Testis (tissue), 2 donors: ENCODE results near the gene RSBN1.

Experiments
- CTCF ChIP-seq, 3 experiments: fragments of 450-650 bp in 2 of 3; fragments of 200-600 bp in 1 of 3; sonication (generic) in 1 of 3; IDR thresholded peaks; one replicate each; pipeline ENCODE4 v1.5.1; 2016 to 2019; ENCODE audit warnings: antibody characterized with exemption in 3 of 3, mild to moderate bottlenecking in 2 of 3, moderate library complexity in 1 of 3
- POLR2A ChIP-seq: fragments of 450-650 bp; IDR thresholded peaks from one replicate; pipeline ENCODE4 v1.6.1; 2017; ENCODE audit warnings: antibody characterized with exemption, mild to moderate bottlenecking, moderate library complexity

- TF ChIP-seq CTCF (IDR thresholded peaks at IDR 0.05) (no peak), POLR2A (no peak)
Measured at GRCh38 chr1:113761937-113762336, 50.3 kb downstream of the RSBN1 start.
